H1 (cell line): ENCODE data around the gene PCID2. TPM values are rescaled to one million over a fixed set of nuclear protein-coding genes. Genes with fewer than 3 reads are reported as not detected.

Experiments
- CTCF ChIA-PET: fragments of 300-600 bp; sonication (Branson Sonifier 250); formaldehyde crosslinking; loops from one replicate; lab custom pipeline; 2021; ENCODE audit not compliant: partially characterized antibody; lab: Charles Lee
- POLR2A ChIA-PET: fragments of 300-600 bp; sonication (Branson Sonifier 250); formaldehyde crosslinking; loops from one replicate; lab custom pipeline; 2021; ENCODE audit warnings: inconsistent platforms; ENCODE audit not compliant: partially characterized antibody; lab: Charles Lee
- DNase-seq, 2 experiments: peaks; one replicate each; pipeline versions ENCODE4 v3.0.0 to v3.0.0-alpha.2; 2010 to 2022; ENCODE audit warnings: low spot score in 2 of 2, low read depth in 1 of 2, mixed read lengths in 1 of 2
- FAIRE-seq: peaks from 2 replicates; lab custom pipeline; 2011; peaks lifted over from hg19 to GRCh38; lab: Jason Lieb, UNC
- H2AFZ ChIP-seq: 2 replicates; pipeline ENCODE4 v1.8.1; 2012; ENCODE audit warnings: low read length, inconsistent platforms
- H2AK5ac ChIP-seq: 2 replicates; pipeline ENCODE4 v1.6.1; 2013; ENCODE audit warnings: low read depth, low read length
- H2BK120ac ChIP-seq: replicated peaks from 2 replicates; pipeline ENCODE3; 2013; ENCODE audit warnings: low read depth, low read length, inconsistent platforms
- H2BK12ac ChIP-seq: 2 replicates; pipeline ENCODE4 v1.6.1; 2013; ENCODE audit warnings: low read depth, low read length
- H2BK15ac ChIP-seq: 2 replicates; pipeline ENCODE4 v1.6.1; 2013; ENCODE audit warnings: low read length
- H2BK20ac ChIP-seq: 2 replicates; pipeline ENCODE4 v1.6.1; 2013; ENCODE audit warnings: low read length
- H2BK5ac ChIP-seq: 2 replicates; pipeline ENCODE4 v1.6.1; 2013; ENCODE audit warnings: low read depth, low read length
- H3K14ac ChIP-seq: 2 replicates; pipeline ENCODE4 v1.6.1; 2013; ENCODE audit warnings: inconsistent platforms; ENCODE audit not compliant: insufficient read length
- H3K18ac ChIP-seq: 2 replicates; pipeline ENCODE4 v1.6.1; 2013; ENCODE audit warnings: low read length; ENCODE audit errors: extremely low read depth
- H3K23ac ChIP-seq: 2 replicates; pipeline ENCODE4 v1.6.1; 2013; ENCODE audit warnings: inconsistent platforms; ENCODE audit not compliant: insufficient read length
- H3K23me2 ChIP-seq: 2 replicates; pipeline ENCODE4 v1.6.1; 2013; ENCODE audit warnings: low read depth, low read length
- H3K27ac ChIP-seq: 2 replicates; pipeline ENCODE4 v1.6.1; 2011; ENCODE audit warnings: low read depth, low read length, inconsistent platforms
- H3K27me3 ChIP-seq, 4 experiments: replicated peaks in 1 of 4; 1 replicate in 1 of 4; 2 replicates in 3 of 4; pipeline versions ENCODE4 v1.6.1 to v1.8.1; 2011 to 2013; ENCODE audit warnings: low read length in 3 of 4, mild to moderate bottlenecking in 3 of 4, inconsistent platforms in 2 of 4, mixed read lengths in 2 of 4, moderate library complexity in 1 of 4; ENCODE audit not compliant: control insufficient read depth in 3 of 4, insufficient read depth in 3 of 4; ENCODE audit errors: extremely low read depth in 1 of 4
- H3K36me3 ChIP-seq, 4 experiments: 2 replicates each; pipeline versions ENCODE4 v1.6.1 to v1.8.1; 2011 to 2013; ENCODE audit warnings: mild to moderate bottlenecking in 4 of 4, low read length in 3 of 4, moderate library complexity in 2 of 4, control low read depth in 1 of 4, inconsistent platforms in 1 of 4; ENCODE audit not compliant: insufficient read depth in 4 of 4, control insufficient read depth in 2 of 4
- H3K4ac ChIP-seq: replicated peaks from 2 replicates; pipeline ENCODE3; 2013; ENCODE audit warnings: low read length, low read depth, mixed read lengths, inconsistent platforms; ENCODE audit not compliant: insufficient read length
- H3K4me1 ChIP-seq, 4 experiments: replicated peaks in 1 of 4; 1 replicate in 1 of 4; 2 replicates in 3 of 4; pipeline versions ENCODE4 v1.6.1 to v1.8.1; 2011 to 2013; ENCODE audit warnings: low read length in 3 of 4, inconsistent platforms in 2 of 4, mixed read lengths in 1 of 4; ENCODE audit not compliant: insufficient read depth in 4 of 4, control insufficient read depth in 3 of 4
- H3K4me2 ChIP-seq, 2 experiments: 2 replicates each; pipeline versions ENCODE4 v1.6.1 to v1.8.1; 2011 to 2013; ENCODE audit warnings: low read depth in 2 of 2, low read length in 2 of 2, control low read depth in 1 of 2, inconsistent platforms in 1 of 2, mild to moderate bottlenecking in 1 of 2; ENCODE audit not compliant: insufficient read depth in 1 of 2
- H3K4me3 ChIP-seq, 4 experiments: fragments of 200-600, 300-600 bp in 1 of 4; sonication (generic), shearing (Covaris generic), sonication (Bioruptor Twin) in 1 of 4; 2 replicates each; pipeline versions ENCODE4 v1.5.1 to v1.8.1; 2011 to 2016; ENCODE audit warnings: low read length in 4 of 4, low read depth in 3 of 4, control low read depth in 2 of 4, inconsistent platforms in 2 of 4, mild to moderate bottlenecking in 2 of 4, mixed read lengths in 1 of 4, moderate library complexity in 1 of 4; ENCODE audit not compliant: insufficient read depth in 2 of 4; ENCODE audit errors: extremely low read depth in 1 of 4
- H3K56ac ChIP-seq: replicated peaks from 2 replicates; pipeline ENCODE3; 2013; ENCODE audit warnings: low read depth, mild to moderate bottlenecking, mixed read lengths, low read length, inconsistent platforms; ENCODE audit not compliant: insufficient read length
- H3K79me1 ChIP-seq: 2 replicates; pipeline ENCODE4 v1.6.1; 2013; ENCODE audit warnings: low read depth, low read length, control low read depth
- H3K79me2 ChIP-seq, 2 experiments: 2 replicates each; pipeline versions ENCODE4 v1.6.1 to v1.8.1; 2012 to 2013; ENCODE audit warnings: low read length in 2 of 2, mild to moderate bottlenecking in 2 of 2, inconsistent platforms in 1 of 2; ENCODE audit not compliant: insufficient read depth in 2 of 2, control insufficient read depth in 1 of 2
- H3K9ac ChIP-seq, 4 experiments: replicated peaks in 1 of 4; 1 replicate in 1 of 4; 2 replicates in 3 of 4; pipeline versions ENCODE4 v1.6.1 to v1.8.1; 2011 to 2013; ENCODE audit warnings: low read depth in 3 of 4, low read length in 3 of 4, control low read depth in 2 of 4, mild to moderate bottlenecking in 2 of 4, moderate library complexity in 2 of 4, inconsistent platforms in 1 of 4; ENCODE audit errors: extremely low read depth in 1 of 4
- H3K9me3 ChIP-seq, 2 experiments: 2 replicates each; pipeline versions ENCODE4 v1.6.1 to v1.8.1; 2012 to 2013; ENCODE audit warnings: mild to moderate bottlenecking in 2 of 2, moderate library complexity in 2 of 2, control low read depth in 1 of 2, inconsistent platforms in 1 of 2, low read depth in 1 of 2, low read length in 1 of 2, mixed read lengths in 1 of 2; ENCODE audit not compliant: insufficient read depth in 2 of 2
- H4K20me1 ChIP-seq, 2 experiments: replicated peaks in 1 of 2; 2 replicates each; pipeline versions ENCODE3 to v1.8.1; 2011 to 2013; ENCODE audit warnings: inconsistent platforms in 2 of 2, low read length in 2 of 2, mild to moderate bottlenecking in 1 of 2; ENCODE audit not compliant: insufficient read depth in 2 of 2, control insufficient read depth in 1 of 2
- H4K5ac ChIP-seq: 2 replicates; pipeline ENCODE4 v1.6.1; 2013; ENCODE audit warnings: low read length, low read depth, mixed read lengths, inconsistent platforms; ENCODE audit not compliant: insufficient read length
- H4K8ac ChIP-seq: 2 replicates; pipeline ENCODE4 v1.8.0; 2013; ENCODE audit warnings: mild to moderate bottlenecking, moderate library complexity, low read length, inconsistent platforms; ENCODE audit not compliant: insufficient read depth; ENCODE audit errors: extremely low read depth
- H4K91ac ChIP-seq: replicated peaks from 2 replicates; pipeline ENCODE3; 2013; ENCODE audit warnings: low read length, mixed read lengths, inconsistent platforms; ENCODE audit not compliant: insufficient read length
- RNF2 ChIP-seq: fragments of 200-900, 300-1000 bp; sonication (generic); IDR thresholded peaks from 2 replicates; pipeline ENCODE4 v1.7.1; 2016; ENCODE audit warnings: borderline replicate concordance, low read depth, mild to moderate bottlenecking, antibody characterized with exemption, low read length; ENCODE audit not compliant: poor library complexity, severe bottlenecking; ENCODE audit errors: missing control alignments
- SIX5 ChIP-seq: IDR thresholded peaks from 2 replicates; pipeline ENCODE4 v1.6.1; 2011; ENCODE audit warnings: mild to moderate bottlenecking, low read depth, low read length
- WGBS, 2 experiments: shearing (Covaris generic) in 1 of 2; methylation state at CpG; one replicate each; pipeline versions ENCODE4 v1.1.6 to v1.1.7; 2013 to 2015; ENCODE audit warnings: low lambda C conversion rate in 2 of 2, mixed read lengths in 2 of 2, inconsistent platforms in 1 of 2, low coverage in 1 of 2, missing lambda C conversion rate in 1 of 2; ENCODE audit not compliant: insufficient replicate concordance in 2 of 2, insufficient coverage in 1 of 2, insufficient read length in 1 of 2; ENCODE audit errors: extremely low coverage in 1 of 2, missing lambda C conversion rate in 1 of 2; 5-methylcytosine and 5-hydroxymethylcytosine counted together
- polyA plus RNA-seq, 7 experiments: library from polyadenylated mRNA; depleted of rRNA in 3 of 7; stranded (reverse) in 5 of 7; unstranded in 2 of 7; fragments of >200 nt in 5 of 7; fragments of 200-250 nt in 2 of 7; gene quantifications; 1 replicate in 5 of 7; 2 replicates in 1 of 7; 4 replicates in 1 of 7; pipeline versions ENCODE4 v1.2.1 to v1.2.3, GENCODE V29; 2011 to 2013; ENCODE audit warnings: missing spikeins in 2 of 7, mixed read lengths in 2 of 7
- total RNA-seq: library from RNA; stranded (reverse); fragmentation: NEBNext Ultra II Directional; extraction: Animal tissue kit (Norgen Biotek cat#: 25700); gene quantifications from 2 replicates; pipeline ENCODE4 v1.2.1, GENCODE V29; 2021

The PCID2 gene
- total and polyA plus RNA-seq, 2 of the 8 experiments (the other 6 are each of a cell fraction or from before 2014, with no cell fraction given), result 72.4 to 72.8 TPM

DNA sequence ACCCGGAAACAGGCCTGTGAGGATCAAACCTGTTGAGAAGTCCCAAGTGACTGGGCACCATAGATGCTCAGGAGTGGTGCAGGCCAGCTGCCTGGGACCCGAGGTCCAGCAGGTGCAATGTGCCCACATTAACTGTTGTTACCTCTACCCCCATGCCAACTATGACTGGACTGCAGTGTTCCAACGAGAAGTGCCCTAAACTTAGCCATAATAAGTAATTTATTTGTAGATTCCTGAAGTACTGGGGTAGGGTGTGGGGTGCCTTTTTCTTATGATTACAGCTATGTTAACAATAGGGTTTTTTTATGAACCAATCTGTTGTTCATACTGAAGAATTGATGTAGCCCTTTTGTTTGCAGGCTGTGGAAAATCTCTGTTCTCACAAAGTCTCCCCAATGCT is 10.1 kb upstream of the PCID2 start:
- Histone ChIP-seq H3K4ac (no peak overlapping the region), H3K36me3 (peaks cover 5 to 42% (median 17%) of the 10 kb centered on the region in 4 experiments; a peak in 5 of 8 replicates), H4K20me1 (peaks cover 14 to 27% of the 10 kb centered on the region in 2 experiments), H3K79me1 (peaks cover 26% of the 10 kb centered on the region), H3K27ac (0 out of 2 replicates have a peak overlapping the region, but pooled peaks have one; percentile 7), H3K27me3 (no peaks in the 10 kb centered on the region), H3K18ac (no peak overlapping the region), H3K9ac (no peak overlapping the region), H3K79me2 (peaks cover 37 to 99% of the 10 kb centered on the region in 2 experiments), H2AK5ac (no peak overlapping the region), H2BK5ac (no peak overlapping the region), H2AFZ (no peak overlapping the region), H3K56ac (no peak overlapping the region), H4K5ac (no peak overlapping the region), H4K91ac (no peak overlapping the region), H3K4me3 (no peak overlapping the region), H2BK15ac (no peak overlapping the region), H3K23ac (no peak overlapping the region), H2BK12ac (no peak overlapping the region), H2BK20ac (no peak overlapping the region), H4K8ac (no peak overlapping the region), H2BK120ac (no peak overlapping the region), H3K9me3 (no peaks in the 10 kb centered on the region), H3K4me1 (peaks cover 0 to 17% (median 11%) of the 10 kb centered on the region in 4 experiments; a peak in 6 of 7 replicates), H3K4me2 (no peak overlapping the region), H3K23me2 (no peaks in the 10 kb centered on the region), H3K14ac (no peak overlapping the region)
- DNase-seq (no peak), FAIRE-seq (no peak)
- CTCF ChIA-PET, result interaction anchor here (1.1 kb wide), 1 partner anchor 133 kb away, joined by 4 read pairs; no protein-coding TSS in a partner anchor
- POLR2A ChIA-PET, result interaction anchor here (0.5 to 3.6 kb wide), 6 partner anchors 9 to 149 kb away, joined by 3 to 26 read pairs (median 4); partner anchors contain the start of genes CUL4A and PCID2
- WGBS, 2 experiments, result 95% methylated on average over 3 of the region's 3 CpGs; no CpG with 5 or more reads in 1 of the 2 experiments
- TF ChIP-seq SIX5 (no peak), RNF2 (no peak)
